ENCODE results near the gene TOR1A. TPM values are rescaled to one million over a fixed set of nuclear protein-coding genes. Genes with fewer than 3 reads are reported as not detected.
"Not testable (repeated sequence)": the region's sequence is repeated elsewhere in the genome, so short reads cannot be mapped to it uniquely, and the experiment has no call there.

The TOR1A gene
- total RNA-seq, 1 donor from 2014 or later, result 30.0 TPM

DNA sequence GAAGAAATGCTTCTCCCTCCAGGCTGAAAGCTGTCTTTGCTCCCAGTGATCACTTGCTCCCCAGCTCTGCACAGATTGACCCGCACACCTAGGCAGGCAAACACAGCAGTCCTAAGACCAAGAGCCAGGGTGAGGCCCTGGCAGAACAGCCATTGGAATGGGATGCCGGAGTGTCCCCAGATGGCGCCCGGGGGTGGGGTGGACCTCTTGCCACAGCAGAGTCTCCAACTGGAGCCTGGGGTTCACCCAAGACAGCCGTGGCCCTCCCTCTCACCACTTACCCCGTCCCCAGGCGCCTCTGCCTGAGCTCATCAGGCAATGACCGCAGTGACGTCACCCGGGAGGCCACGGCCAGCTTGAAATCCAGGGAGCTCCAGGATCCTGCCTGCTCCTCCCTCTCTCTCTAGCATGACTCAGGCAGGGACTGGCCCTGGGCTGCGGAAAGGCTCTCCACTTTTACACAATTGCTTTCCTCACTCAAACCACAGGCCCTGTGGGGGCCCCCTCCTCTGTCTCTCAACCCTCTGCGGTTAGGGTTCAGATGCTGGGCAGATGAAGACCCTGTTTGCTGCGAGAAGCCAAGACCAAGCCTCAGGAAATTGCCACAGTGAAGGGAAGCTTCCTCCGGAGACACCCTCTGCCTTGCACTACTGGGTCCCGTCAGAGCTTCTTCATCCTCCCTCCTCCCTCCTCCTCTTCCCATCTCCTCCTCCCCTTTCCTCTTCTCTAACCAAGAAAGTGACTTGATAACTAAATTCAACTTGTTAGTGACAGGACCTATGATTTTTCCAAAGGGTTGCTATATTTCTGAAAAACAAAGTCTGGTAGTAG, 46.8 kb downstream of the TOR1A start:
- Histone ChIP-seq H3K36me3 (no peaks in the 10 kb centered on the region), H3K9me3 (no peaks in the 10 kb centered on the region), H3K4me1 (peaks cover 17% of the 10 kb centered on the region), H3K27ac (peak overlapping the region; percentile 81), H3K27me3 (no peaks in the 10 kb centered on the region), H3K4me3 (peak overlapping the region; percentile 3 to 34)
- intact Hi-C loops (cut with DNase I), result loop anchor here (5.0 kb wide), 1 partner anchor 135 kb away; the partner anchor contains the start of gene ASB6
- peak in 1 of 2 donors; percentile 99 for DNase-seq (ENCODE audit: extremely low spot score in 2 of 2)
- TF ChIP-seq, protein P1, sequence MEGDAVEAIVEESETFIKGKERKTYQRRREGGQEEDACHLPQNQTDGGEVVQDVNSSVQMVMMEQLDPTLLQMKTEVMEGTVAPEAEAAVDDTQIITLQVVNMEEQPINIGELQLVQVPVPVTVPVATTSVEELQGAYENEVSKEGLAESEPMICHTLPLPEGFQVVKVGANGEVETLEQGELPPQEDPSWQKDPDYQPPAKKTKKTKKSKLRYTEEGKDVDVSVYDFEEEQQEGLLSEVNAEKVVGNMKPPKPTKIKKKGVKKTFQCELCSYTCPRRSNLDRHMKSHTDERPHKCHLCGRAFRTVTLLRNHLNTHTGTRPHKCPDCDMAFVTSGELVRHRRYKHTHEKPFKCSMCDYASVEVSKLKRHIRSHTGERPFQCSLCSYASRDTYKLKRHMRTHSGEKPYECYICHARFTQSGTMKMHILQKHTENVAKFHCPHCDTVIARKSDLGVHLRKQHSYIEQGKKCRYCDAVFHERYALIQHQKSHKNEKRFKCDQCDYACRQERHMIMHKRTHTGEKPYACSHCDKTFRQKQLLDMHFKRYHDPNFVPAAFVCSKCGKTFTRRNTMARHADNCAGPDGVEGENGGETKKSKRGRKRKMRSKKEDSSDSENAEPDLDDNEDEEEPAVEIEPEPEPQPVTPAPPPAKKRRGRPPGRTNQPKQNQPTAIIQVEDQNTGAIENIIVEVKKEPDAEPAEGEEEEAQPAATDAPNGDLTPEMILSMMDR (IDR thresholded peaks at IDR 0.05), result no peak
- TF ChIP-seq POLR2A (IDR thresholded peaks at IDR 0.05) (no peak), POLR2AphosphoS5 (IDR thresholded peaks at IDR 0.05; ENCODE audit: insufficient read depth in 1 of 2, low read depth in 1 of 2) (peak; percentile 84 to 89)

DNA sequence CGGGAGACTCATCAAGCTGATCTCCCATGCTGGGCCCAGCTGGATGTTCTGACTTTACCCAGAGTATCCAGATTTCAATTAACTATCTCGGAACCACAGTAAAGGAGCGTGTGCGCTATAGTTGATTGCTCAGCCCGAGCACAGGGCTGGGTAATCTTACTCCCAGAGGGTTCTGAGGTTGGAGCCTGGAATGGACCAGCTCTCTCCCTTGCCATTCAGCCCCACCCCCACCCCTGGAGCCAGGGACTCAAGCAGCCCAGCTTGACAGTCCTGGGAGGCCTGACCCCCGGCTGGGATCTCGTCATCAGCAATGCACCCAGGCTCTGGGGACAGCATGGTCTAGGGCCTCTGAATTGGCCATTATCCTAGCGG, 47.4 kb downstream of the TOR1A start:
- no peaks in the 10 kb centered on the region for H3K36me3 ChIP-seq
- DNase-seq (ENCODE audit: extremely low spot score in 2 of 2), result no peak
- H3K9me3 ChIP-seq, result no peaks in the 10 kb centered on the region
- TF ChIP-seq, protein P1 (IDR thresholded peaks at IDR 0.05), result no peak
- TF ChIP-seq POLR2AphosphoS5 (IDR thresholded peaks at IDR 0.05; ENCODE audit: insufficient read depth in 1 of 2, low read depth in 1 of 2), result no peak
- no peak for TF ChIP-seq POLR2A (IDR thresholded peaks at IDR 0.05)
- peak overlapping the region; percentile 81 for H3K27ac ChIP-seq
- H3K4me3 ChIP-seq, result peak overlapping the region; percentile 3 to 34
- peaks cover 17% of the 10 kb centered on the region for H3K4me1 ChIP-seq
- intact Hi-C loops (cut with DNase I), result loop anchor here (5.0 kb wide), 1 partner anchor 134 kb away; the partner anchor contains the start of gene ASB6
- H3K27me3 ChIP-seq, result no peaks in the 10 kb centered on the region

DNA sequence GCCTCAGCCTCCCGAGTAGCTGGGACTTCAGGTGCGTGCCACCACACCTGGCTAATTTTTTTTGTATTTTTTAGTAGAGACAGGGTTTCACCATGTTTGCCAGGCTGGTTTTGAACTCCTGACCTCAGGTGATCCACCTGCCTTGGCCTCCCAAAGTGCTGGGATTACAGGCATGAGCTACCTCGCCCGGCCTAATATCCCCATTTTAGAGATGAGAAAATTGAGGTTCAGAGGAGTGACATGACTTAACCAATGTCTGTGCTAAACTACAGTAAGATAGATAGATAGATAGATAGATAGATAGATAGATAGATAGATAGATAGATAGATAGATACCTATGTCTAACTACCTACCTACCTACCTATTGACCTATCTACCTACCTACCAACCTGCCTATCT, 47.8 kb downstream of the TOR1A start:
- Histone ChIP-seq H3K27ac (peak overlapping the region; percentile 81), H3K4me1 (peaks cover 17% of the 10 kb centered on the region)
- H3K4me3 ChIP-seq; H3K27me3 ChIP-seq; H3K36me3 ChIP-seq; H3K9me3 ChIP-seq; DNase-seq (ENCODE audit: extremely low spot score in 2 of 2): not testable (repeated sequence)
- intact Hi-C loops (cut with DNase I), result loop anchor here (5.0 kb wide), 1 partner anchor 134 kb away; the partner anchor contains the start of gene ASB6

DNA sequence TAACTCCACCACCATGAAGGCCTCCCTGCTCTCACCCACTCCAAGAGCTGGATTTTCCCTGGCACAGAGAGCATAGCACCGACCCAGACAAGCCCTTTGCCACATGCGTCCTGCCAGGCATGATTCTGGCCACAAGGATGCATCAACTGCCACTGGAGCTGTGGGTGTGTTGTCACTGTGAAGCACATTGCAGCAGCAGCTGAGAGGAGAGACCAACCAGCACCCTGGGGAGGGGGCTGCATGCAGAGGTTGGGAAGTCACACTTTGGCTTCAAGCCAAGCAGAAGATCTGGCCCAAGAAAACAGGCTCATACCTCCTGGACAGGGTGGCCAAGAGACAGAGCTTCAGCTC, 48.5 kb downstream of the TOR1A start:
- H3K9me3 ChIP-seq, result no peaks in the 10 kb centered on the region
- peaks cover 17% of the 10 kb centered on the region for H3K4me1 ChIP-seq

DNA sequence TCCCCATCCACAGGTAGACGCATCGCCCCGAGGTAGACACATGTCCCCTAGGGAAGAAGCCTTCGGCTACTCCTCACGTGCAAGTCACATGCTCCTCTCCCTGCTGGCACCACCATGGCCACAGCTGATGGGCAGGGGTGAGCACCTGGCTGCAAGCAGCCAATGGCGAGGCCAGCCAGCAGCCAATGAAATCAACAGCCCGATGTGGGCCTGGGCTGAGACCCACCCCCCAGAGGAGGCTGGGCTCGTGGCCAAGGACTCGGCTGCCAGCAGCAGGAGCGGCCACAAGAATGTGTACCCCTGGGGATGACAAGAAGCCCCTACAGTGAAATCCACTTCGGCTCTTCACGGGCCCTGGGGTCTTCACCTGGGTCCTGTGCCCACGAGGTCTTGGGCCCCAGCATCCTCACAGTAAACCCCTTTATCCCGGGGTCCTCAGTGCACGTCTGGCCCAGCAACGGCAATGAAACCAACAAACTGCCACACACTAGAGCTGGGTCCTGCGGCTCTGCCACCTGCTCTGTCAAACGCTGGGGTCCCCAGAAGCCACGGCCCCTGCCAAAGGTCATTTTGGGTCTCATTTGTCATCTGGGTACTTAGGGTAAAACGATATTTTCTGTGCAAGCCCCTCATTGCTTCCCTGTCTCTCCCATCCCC, 49.0 kb downstream of the TOR1A start:
- Histone ChIP-seq H3K27me3 (no peaks in the 10 kb centered on the region), H3K27ac (no peak overlapping the region), H3K9me3 (no peaks in the 10 kb centered on the region), H3K4me1 (peaks cover 17% of the 10 kb centered on the region), H3K4me3 (no peak overlapping the region), H3K36me3 (no peaks in the 10 kb centered on the region)
- TF ChIP-seq POLR2A (IDR thresholded peaks at IDR 0.05) (no peak), POLR2AphosphoS5 (IDR thresholded peaks at IDR 0.05; ENCODE audit: insufficient read depth in 1 of 2, low read depth in 1 of 2) (no peak)
- TF ChIP-seq, protein P1 (IDR thresholded peaks at IDR 0.05), result no peak
- intact Hi-C loops (cut with DNase I), result loop anchor here (5.0 kb wide), 1 partner anchor 133 kb away; the partner anchor contains the start of gene ASB6
- DNase-seq (ENCODE audit: extremely low spot score in 2 of 2), result no peak

More for the DNA sequence above, 48.5 kb downstream of the TOR1A start:
- no peak for DNase-seq (ENCODE audit: extremely low spot score in 2 of 2)
- no peak overlapping the region for H3K27ac ChIP-seq
- no peaks in the 10 kb centered on the region for H3K27me3 ChIP-seq
- intact Hi-C loops (cut with DNase I), result loop anchor here (5.0 kb wide), 1 partner anchor 133 kb away; the partner anchor contains the start of gene ASB6
- TF ChIP-seq, protein P1 (IDR thresholded peaks at IDR 0.05), result no peak
- no peak for TF ChIP-seq POLR2AphosphoS5 (IDR thresholded peaks at IDR 0.05; ENCODE audit: insufficient read depth in 1 of 2, low read depth in 1 of 2)
- TF ChIP-seq POLR2A (IDR thresholded peaks at IDR 0.05), result no peak
- H3K36me3 ChIP-seq, result no peaks in the 10 kb centered on the region
- H3K4me3 ChIP-seq, result no peak overlapping the region

All from vagina (tissue), 2 donors.